Measurements from ENCODE around the gene NLRP14. TPM values are rescaled to one million over a fixed set of nuclear protein-coding genes. Genes with fewer than 3 reads are reported as not detected.

The NLRP14 gene
- polyA plus RNA-seq, 4 donors, result 0.15 to 0.73 (median 0.67) TPM

Other genes starting within 250 kb of the NLRP14 start
- under 1 TPM in 3 of 4 donors, not detected in 1; 0.04 to 0.06 (median 0.05) TPM for gene OR2AG2, start 248.5 kb upstream of the NLRP14 start, polyA plus RNA-seq (ENCODE audit: insufficient read length in 4 of 4)
- gene OR2AG1, start 237.5 kb upstream of the NLRP14 start, polyA plus RNA-seq (ENCODE audit: insufficient read length in 4 of 4), result under 1 TPM in 1 of 4 donors, not detected in 3; 0.06 TPM
- gene OR6A2, start 220.8 kb upstream of the NLRP14 start, polyA plus RNA-seq (ENCODE audit: insufficient read length in 4 of 4), result not detected
- gene OR10A5, start 174.8 kb upstream of the NLRP14 start, polyA plus RNA-seq (ENCODE audit: insufficient read length in 4 of 4), result not detected
- gene OR10A2, start 157.4 kb upstream of the NLRP14 start, polyA plus RNA-seq (ENCODE audit: insufficient read length in 4 of 4), result under 1 TPM in 2 of 4 donors, not detected in 2; 0.04 to 0.09 TPM
- gene OR10A4, start 143.9 kb upstream of the NLRP14 start, polyA plus RNA-seq (ENCODE audit: insufficient read length in 4 of 4), result not detected
- not detected for gene OR2D2, start 128.0 kb upstream of the NLRP14 start, polyA plus RNA-seq (ENCODE audit: insufficient read length in 4 of 4)
- gene OR2D3, start 99.5 kb upstream of the NLRP14 start, polyA plus RNA-seq (ENCODE audit: insufficient read length in 4 of 4), result not detected
- 1 to 10 TPM; 1.6 to 3.8 (median 3.2) TPM for gene ZNF215, start 94.1 kb upstream of the NLRP14 start, polyA plus RNA-seq (ENCODE audit: insufficient read length in 4 of 4)
- 10 to 100 TPM in 3 of 4 donors, 1 to 10 TPM in 1; 7.4 to 14.2 (median 11.4) TPM for gene ZNF214, start 133 bp upstream of the NLRP14 start, polyA plus RNA-seq (ENCODE audit: insufficient read length in 4 of 4)
- gene RBMXL2, start 68.5 kb downstream of the NLRP14 start, polyA plus RNA-seq (ENCODE audit: insufficient read length in 4 of 4), result under 1 TPM in 3 of 4 donors, not detected in 1; 0.10 to 0.20 (median 0.18) TPM
- gene SYT9, start 231.4 kb downstream of the NLRP14 start, polyA plus RNA-seq (ENCODE audit: insufficient read length in 4 of 4), result 1 to 10 TPM in 3 of 4 donors, under 1 TPM in 1; 0.49 to 4.9 (median 4.6) TPM